Activated CD4-positive, CD25-positive, alpha-beta regulatory T cell treated with anti-CD3 and anti-CD28 coated beads, Interleukin-2, amount 50 U/mL, for 24 hours (primary cell): ENCODE data around the gene FGF14.
"Not testable (repeated sequence)": the region's sequence is repeated elsewhere in the genome, so short reads cannot be mapped to it uniquely, and the experiment has no call there.

ENCODE experiments used
- ATAC-seq, 2 donors: fragments of 150-1000 bp; cut with Tn5 transposase; one replicate each; pipeline ENCODE4 v1.10.0; 2021; ENCODE audit warnings: mild to moderate bottlenecking in 1 of 2, moderate library complexity in 1 of 2

Gene FGF14

GRCh38 chr13:102190930-102191329, 210.9 kb downstream of the FGF14 start:
- ATAC-seq = no peak

- no peak for ATAC-seq
Measured at GRCh38 chr13:102187313-102187712, 214.5 kb downstream of the FGF14 start.

- ATAC-seq = no peak
Measured at GRCh38 chr13:102185375-102185984, 216.4 kb downstream of the FGF14 start.

- ATAC-seq = no peak
Measured at GRCh38 chr13:102183509-102184182, 218.2 kb downstream of the FGF14 start.

- ATAC-seq = no peak
Measured at GRCh38 chr13:102182170-102182569, 219.7 kb downstream of the FGF14 start.

- ATAC-seq = no peak
Measured at GRCh38 chr13:102177431-102177830, 224.4 kb downstream of the FGF14 start.

GRCh38 chr13:102176846-102177245, 225.0 kb downstream of the FGF14 start:
- ATAC-seq = no peak

- no peak for ATAC-seq
Measured at GRCh38 chr13:102172406-102172805, 229.4 kb downstream of the FGF14 start.

GRCh38 chr13:102170305-102170704, 231.5 kb downstream of the FGF14 start:
- no peak for ATAC-seq

GRCh38 chr13:102169471-102170015, 232.3 kb downstream of the FGF14 start:
- ATAC-seq = no peak

- ATAC-seq = no peak
Measured at GRCh38 chr13:102152790-102153189, 249.1 kb downstream of the FGF14 start.

- ATAC-seq = no peak
Measured at GRCh38 chr13:102147353-102147752, 254.5 kb downstream of the FGF14 start.

- no peak for ATAC-seq
Measured at GRCh38 chr13:102145750-102146149, 256.1 kb downstream of the FGF14 start.

- no peak for ATAC-seq
Measured at GRCh38 chr13:102142473-102142826, 259.4 kb downstream of the FGF14 start.

- ATAC-seq = no peak
Measured at GRCh38 chr13:102141625-102142472, 260.0 kb downstream of the FGF14 start.

- no peak for ATAC-seq
Measured at GRCh38 chr13:102139626-102140025, 262.2 kb downstream of the FGF14 start.

GRCh38 chr13:102138635-102139190, 263.1 kb downstream of the FGF14 start:
- ATAC-seq = no peak

- not testable (repeated sequence) for ATAC-seq
Measured at GRCh38 chr13:102137904-102138303, 263.9 kb downstream of the FGF14 start.

- ATAC-seq = no peak
Measured at GRCh38 chr13:102136735-102137296, 265.0 kb downstream of the FGF14 start.

- ATAC-seq = no peak
Measured at GRCh38 chr13:102132777-102133295, 269.0 kb downstream of the FGF14 start.

GRCh38 chr13:102131246-102131645, 270.6 kb downstream of the FGF14 start:
- no peak for ATAC-seq

- no peak for ATAC-seq
Measured at GRCh38 chr13:102128216-102128810, 273.5 kb downstream of the FGF14 start.
